Stomach (tissue), 4 donors: ENCODE data around the gene CBFA2T3.

Experiments
- CTCF ChIP-seq, 7 experiments: fragments of 450-650 bp in 4 of 7; fragments of 200-600 bp in 3 of 7; sonication (generic) in 3 of 7; IDR thresholded peaks; one replicate each; pipeline ENCODE4 v1.5.1; 2016 to 2019; ENCODE audit warnings: antibody characterized with exemption in 7 of 7, control low read depth in 2 of 7, mild to moderate bottlenecking in 1 of 7
- EP300 ChIP-seq: sonication (generic); formaldehyde crosslinking; IDR thresholded peaks from one replicate; pipeline ENCODE4 v1.6.1; 2017; ENCODE audit warnings: antibody characterized with exemption
- POLR2A ChIP-seq, 4 donors: fragments of 450-650 bp; IDR thresholded peaks; one replicate each; pipeline ENCODE4 v1.6.1; 2016; ENCODE audit warnings: antibody characterized with exemption in 4 of 4, control low read depth in 2 of 4, mild to moderate bottlenecking in 1 of 4, moderate library complexity in 1 of 4

- TF ChIP-seq CTCF (IDR thresholded peaks at IDR 0.05): no peak
- no peak for TF ChIP-seq POLR2A (IDR thresholded peaks at IDR 0.05)
- no peak for TF ChIP-seq EP300
Measured at GRCh38 chr16:88896238-88897070, 80.6 kb downstream of the CBFA2T3 start.
